Measurements from ENCODE around the gene MTHFSD.

MTHFSD gene

GRCh38 chr16:86524029-86524428, 31.0 kb downstream of the MTHFSD start:
- DNase-seq: no peak

GRCh38 chr16:86523166-86523740, 31.8 kb downstream of the MTHFSD start:
- no peak for DNase-seq

- DNase-seq: no peak
These were observed 32.4 kb downstream of the MTHFSD start for GRCh38 chr16:86522634-86523033.

GRCh38 chr16:86521236-86522197, 33.5 kb downstream of the MTHFSD start:
- DNase-seq: no peak

GRCh38 chr16:86520317-86521210, 34.5 kb downstream of the MTHFSD start:
- DNase-seq: no peak

GRCh38 chr16:86519649-86520316, 35.3 kb downstream of the MTHFSD start:
- peak; percentile 32 for DNase-seq

GRCh38 chr16:86519007-86519648, 35.9 kb downstream of the MTHFSD start:
- no peak for DNase-seq

- DNase-seq: peak; percentile 32
These were observed 37.3 kb downstream of the MTHFSD start for GRCh38 chr16:86517652-86518258.

- DNase-seq: no peak
These were observed 38.0 kb downstream of the MTHFSD start for GRCh38 chr16:86517033-86517432.

- no peak for DNase-seq
These were observed 38.4 kb downstream of the MTHFSD start for GRCh38 chr16:86516623-86517003.

- DNase-seq: no peak
These were observed 39.0 kb downstream of the MTHFSD start for GRCh38 chr16:86515777-86516622.

- no peak for DNase-seq
These were observed 39.6 kb downstream of the MTHFSD start for GRCh38 chr16:86515413-86515776.

GRCh38 chr16:86514481-86515376, 40.3 kb downstream of the MTHFSD start:
- DNase-seq: no peak

GRCh38 chr16:86513471-86514277, 41.4 kb downstream of the MTHFSD start:
- no peak for DNase-seq

- no peak for DNase-seq
These were observed 42.1 kb downstream of the MTHFSD start for GRCh38 chr16:86512860-86513470.

- no peak for DNase-seq
These were observed 42.7 kb downstream of the MTHFSD start for GRCh38 chr16:86512301-86512859.

- DNase-seq: no peak
These were observed 43.5 kb downstream of the MTHFSD start for GRCh38 chr16:86511317-86512161.

Measured in NCI-H226 (cell line).